ENCODE measurements around the gene ADARB2.

DNA sequence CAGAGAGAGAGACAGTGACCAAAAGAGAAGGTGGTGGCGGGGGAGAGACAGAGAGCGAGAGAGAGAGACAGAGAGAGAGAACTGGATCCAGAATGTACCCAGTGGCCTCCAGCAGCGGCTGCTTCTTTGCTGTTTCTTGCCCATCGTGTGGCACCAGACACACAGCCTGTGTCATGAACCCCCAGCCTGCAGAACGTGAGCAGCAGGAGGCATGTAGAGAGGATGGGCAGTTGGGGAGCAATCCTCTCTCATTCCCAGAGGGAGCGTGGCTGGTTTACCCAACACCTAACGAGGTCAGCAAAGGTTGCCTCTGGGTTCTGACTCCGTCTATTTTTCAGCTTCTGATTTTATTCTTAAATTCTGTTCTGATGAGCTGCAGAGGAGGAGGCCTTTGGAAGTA, 168.1 kb downstream of the ADARB2 start:
- TF ChIP-seq POLR2A (IDR thresholded peaks at IDR 0.05; ENCODE audit: low read depth) (no peak), EP300 (IDR thresholded peaks at IDR 0.05) (no peak)
- TF ChIP-seq, protein P1, sequence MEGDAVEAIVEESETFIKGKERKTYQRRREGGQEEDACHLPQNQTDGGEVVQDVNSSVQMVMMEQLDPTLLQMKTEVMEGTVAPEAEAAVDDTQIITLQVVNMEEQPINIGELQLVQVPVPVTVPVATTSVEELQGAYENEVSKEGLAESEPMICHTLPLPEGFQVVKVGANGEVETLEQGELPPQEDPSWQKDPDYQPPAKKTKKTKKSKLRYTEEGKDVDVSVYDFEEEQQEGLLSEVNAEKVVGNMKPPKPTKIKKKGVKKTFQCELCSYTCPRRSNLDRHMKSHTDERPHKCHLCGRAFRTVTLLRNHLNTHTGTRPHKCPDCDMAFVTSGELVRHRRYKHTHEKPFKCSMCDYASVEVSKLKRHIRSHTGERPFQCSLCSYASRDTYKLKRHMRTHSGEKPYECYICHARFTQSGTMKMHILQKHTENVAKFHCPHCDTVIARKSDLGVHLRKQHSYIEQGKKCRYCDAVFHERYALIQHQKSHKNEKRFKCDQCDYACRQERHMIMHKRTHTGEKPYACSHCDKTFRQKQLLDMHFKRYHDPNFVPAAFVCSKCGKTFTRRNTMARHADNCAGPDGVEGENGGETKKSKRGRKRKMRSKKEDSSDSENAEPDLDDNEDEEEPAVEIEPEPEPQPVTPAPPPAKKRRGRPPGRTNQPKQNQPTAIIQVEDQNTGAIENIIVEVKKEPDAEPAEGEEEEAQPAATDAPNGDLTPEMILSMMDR (IDR thresholded peaks at IDR 0.05): no peak

All from esophagus muscularis mucosa (tissue), 4 donors.